HepG2 (cell line): ENCODE results near the gene STK40. TPM values are rescaled to one million over a fixed set of nuclear protein-coding genes. Genes with fewer than 3 reads are reported as not detected.
A peak's percentile ranks its signal among the peaks of the same experiment; 100 is the strongest.

Experiments
- ATAC-seq: fragments of 200-7000 bp; cut with Tn5 transposase; 3 replicates; pipeline ENCODE4 v1.9.1; 2020; ENCODE audit warnings: mild to moderate bottlenecking, moderate library complexity
- BruUV-seq: library from RNA; stranded (reverse); fragments of 400-500 nt; replicated peaks from 2 replicates; lab custom pipeline; 2021; lab: Mats Ljungman, UMichigan
- CTCF ChIA-PET: fragments of 300-600 bp; formaldehyde crosslinking; extraction: SDS; loops from one replicate; lab custom pipeline; 2021; ENCODE audit warnings: low total read pairs, inconsistent platforms, low intra/inter-chr PET ratio; lab: Yijun Ruan, JAX
- POLR2A ChIA-PET: fragments of 350-600 bp; sonication (Branson Sonifier 250); formaldehyde crosslinking; loops from one replicate; lab custom pipeline; 2020; ENCODE audit warnings: antibody characterized with exemption, inconsistent platforms; lab: Yijun Ruan, JAX
- DNase-seq: peaks from one replicate; pipeline ENCODE4 v3.0.0-alpha.2; 2015; ENCODE audit warnings: low spot score
- FAIRE-seq: peaks from 3 replicates; lab custom pipeline; 2011; peaks lifted over from hg19 to GRCh38; lab: Jason Lieb, UNC
- H2AFZ ChIP-seq: one replicate; pipeline ENCODE4 v1.6.1; 2011; ENCODE audit warnings: low read length, inconsistent platforms
- H3K27ac ChIP-seq: fragments of 300-600 bp; 3 replicates; pipeline ENCODE4 v1.8.0; 2011; ENCODE audit warnings: mixed run types, mild to moderate bottlenecking, mixed read lengths, low read length, inconsistent platforms; ENCODE audit not compliant: insufficient read depth; ENCODE audit errors: extremely low read length
- H3K27me3 ChIP-seq, 2 experiments: fragments of 200-600 bp in 1 of 2; 2 replicates in 1 of 2; 3 replicates in 1 of 2; pipeline versions ENCODE4 v1.6.0 to v1.8.0; 2011; ENCODE audit warnings: low read length in 2 of 2, mild to moderate bottlenecking in 2 of 2, moderate library complexity in 2 of 2, inconsistent platforms in 1 of 2; ENCODE audit not compliant: insufficient read depth in 2 of 2, control insufficient read depth in 1 of 2
- H3K36me3 ChIP-seq, 2 experiments: fragments of 200-600 bp in 1 of 2; replicated peaks in 1 of 2; 2 replicates in 1 of 2; 3 replicates in 1 of 2; pipeline versions ENCODE4 v1.5.1 to v1.8.0; 2011; ENCODE audit warnings: low read length in 2 of 2, inconsistent platforms in 1 of 2; ENCODE audit not compliant: insufficient read depth in 2 of 2, control insufficient read depth in 1 of 2
- H3K4me1 ChIP-seq: 2 replicates; pipeline ENCODE4 v1.5.1; 2012; ENCODE audit warnings: low read length, inconsistent platforms; ENCODE audit not compliant: insufficient read depth
- H3K4me2 ChIP-seq: 2 replicates; pipeline ENCODE4 v1.6.0; 2011; ENCODE audit warnings: low read depth, low read length, inconsistent platforms
- H3K4me3 ChIP-seq, 3 experiments: fragments of 200-600 bp in 1 of 3; sonication (generic), shearing (Covaris generic) in 1 of 3; replicated peaks in 1 of 3; 2 replicates each; pipeline ENCODE4 v1.5.1; 2011 to 2016; ENCODE audit warnings: low read length in 3 of 3, inconsistent platforms in 2 of 3, low read depth in 2 of 3, mild to moderate bottlenecking in 2 of 3, control low read depth in 1 of 3, mixed read lengths in 1 of 3; ENCODE audit not compliant: insufficient read depth in 1 of 3
- H3K79me2 ChIP-seq: one replicate; pipeline ENCODE4 v1.6.1; 2011; ENCODE audit warnings: low read length, inconsistent platforms; ENCODE audit not compliant: insufficient read depth
- H3K9ac ChIP-seq: 2 replicates; pipeline ENCODE4 v1.6.0; 2011; ENCODE audit warnings: mild to moderate bottlenecking, low read depth, low read length, inconsistent platforms; ENCODE audit not compliant: insufficient read depth
- H3K9me3 ChIP-seq: 2 replicates; pipeline ENCODE4 v1.5.1; 2012; ENCODE audit warnings: mild to moderate bottlenecking, low read length
- H4K20me1 ChIP-seq: 2 replicates; pipeline ENCODE4 v1.6.0; 2011; ENCODE audit warnings: inconsistent platforms, mild to moderate bottlenecking, low read length, moderate library complexity; ENCODE audit not compliant: insufficient read depth
- PCBP1 ChIP-seq: fragments of 200-400 bp; formaldehyde crosslinking; IDR thresholded peaks from 2 replicates; pipeline ENCODE4 v1.6.1; 2017; ENCODE audit warnings: mild to moderate bottlenecking, low read depth, low read length, borderline replicate concordance
- SCMH1 ChIP-seq: sonication (generic); formaldehyde crosslinking; IDR thresholded peaks from 2 replicates; pipeline ENCODE4 v1.9.0; 2021; ENCODE audit warnings: missing genetic modification reagents, mild to moderate bottlenecking, borderline replicate concordance
- ZNF232 ChIP-seq: sonication (generic); formaldehyde crosslinking; IDR thresholded peaks from 2 replicates; pipeline ENCODE4 v1.4.0; 2020; ENCODE audit warnings: missing genetic modification reagents, borderline replicate concordance
- ZNF263 ChIP-seq: sonication (generic); formaldehyde crosslinking; IDR thresholded peaks from 2 replicates; pipeline ENCODE4 v1.4.0; 2020; ENCODE audit warnings: missing genetic modification reagents
- WGBS: methylation state at CpG from one replicate; pipeline ENCODE4 v1.1.6; 2017; ENCODE audit warnings: low lambda C conversion rate; 5-methylcytosine and 5-hydroxymethylcytosine counted together
- in situ Hi-C: cut with HindIII; loops from 2 replicates; pipeline ENCODE4 v1.10.0; 2017; ENCODE audit warnings: low pct_unique_long_range_greater_than_20kb; ENCODE audit not compliant: extremely low pct_ligation_motif_present
- intact Hi-C: fragments of 100-400 bp; cut with micrococcal nuclease; formaldehyde crosslinking; loops from one replicate; pipeline ENCODE4 v1.10.0; 2022; ENCODE audit not compliant: unreplicated experiment
- polyA plus RNA-seq, 8 experiments: library from polyadenylated mRNA; depleted of rRNA in 3 of 8; stranded (reverse) in 7 of 8; unstranded in 1 of 8; fragments of >200 nt; fragmentation: Illumina TruSeq in 4 of 8; extraction: Trizol in 4 of 8; gene quantifications; 2 replicates each; pipeline versions ENCODE4 v1.2.1 to v1.2.3, GENCODE V29; 2011 to 2016; ENCODE audit warnings: low read depth in 4 of 8, missing spikeins in 1 of 8, mixed read lengths in 1 of 8; ENCODE audit not compliant: insufficient read depth in 1 of 8
- total RNA-seq, 5 experiments: library from RNA; depleted of rRNA; stranded (reverse); fragments of >200 nt; fragmentation: Illumina TruSeq; extraction: Trizol; gene quantifications; 2 replicates each; pipeline ENCODE4 v1.2.3, GENCODE V29; 2016; ENCODE audit warnings: low read depth in 1 of 5
- TF ChIP-seq, protein P1 (sequence below): sonication (generic); formaldehyde crosslinking; IDR thresholded peaks from 2 replicates; pipeline ENCODE4 v1.4.0; 2020; ENCODE audit warnings: mild to moderate bottlenecking, low read depth, missing genetic modification reagents
- TF ChIP-seq, protein P2 (sequence below): sonication (generic); formaldehyde crosslinking; IDR thresholded peaks from 2 replicates; pipeline ENCODE4 v1.5.0; 2020; ENCODE audit warnings: mild to moderate bottlenecking, low read depth, missing genetic modification reagents, borderline replicate concordance
- TF ChIP-seq, protein P3 (sequence below): sonication (generic); formaldehyde crosslinking; IDR thresholded peaks from 2 replicates; pipeline ENCODE4 v1.8.0; 2022; ENCODE audit warnings: mild to moderate bottlenecking, missing genetic modification reagents; ENCODE audit not compliant: insufficient replicate concordance
- TF ChIP-seq, protein P4 (sequence below): sonication (generic); formaldehyde crosslinking; IDR thresholded peaks from 2 replicates; pipeline ENCODE4 v1.9.0; 2021; ENCODE audit warnings: mild to moderate bottlenecking, missing genetic modification reagents

The STK40 gene
- total and polyA plus RNA-seq, 2 of the 13 experiments (the other 11 are each of a cell fraction or from before 2014, with no cell fraction given), result 33.8 to 35.1 TPM

DNA sequence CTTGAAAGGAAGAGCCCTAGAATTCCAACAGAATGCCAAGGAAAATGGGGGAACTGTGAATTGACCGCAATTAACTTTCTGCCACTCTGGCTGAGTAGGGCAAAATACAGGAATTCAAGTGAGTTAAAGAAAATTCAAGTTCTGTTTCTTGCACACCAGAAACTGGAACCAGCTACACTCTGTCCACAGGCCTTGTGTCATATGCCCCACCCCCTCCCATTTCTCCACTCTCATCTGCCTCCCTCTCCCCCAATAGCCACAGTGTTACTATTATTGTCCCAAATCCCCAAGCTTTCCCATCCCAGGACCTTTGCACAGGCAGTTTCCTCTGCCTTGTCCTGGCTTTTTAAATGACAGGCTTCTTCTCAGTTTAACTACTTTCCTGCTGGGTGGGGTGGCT is 4.3 kb upstream of the STK40 start:
- no peak for FAIRE-seq
- intact Hi-C loops, result no loop called here
- no TSS peak for BruUV-seq

DNA sequence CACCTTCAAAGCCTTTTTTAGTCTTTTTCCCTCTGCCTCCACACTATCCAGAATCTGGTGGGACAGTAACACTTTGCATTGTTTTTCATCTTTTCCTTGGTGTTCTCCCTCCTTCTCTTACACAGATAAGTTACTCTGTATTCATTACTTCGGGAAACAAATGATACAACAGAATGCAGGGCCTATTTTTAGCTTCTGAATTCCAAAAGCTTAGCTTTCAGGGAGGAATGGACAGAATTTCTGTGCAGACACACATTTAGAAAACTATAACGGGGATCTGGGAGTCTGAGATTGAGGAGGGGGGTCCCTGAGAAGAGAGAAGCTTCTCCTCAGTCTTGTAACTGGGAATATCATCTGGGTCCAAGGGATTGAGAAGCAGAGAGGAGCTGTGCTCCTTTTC is 3.5 kb upstream of the STK40 start:
- WGBS, result 82% methylated on average over 2 of the region's 2 CpGs
- ChIA-PET POLR2A (interaction anchor here (0.6 to 9.5 kb wide), 2 partner anchors 10 kb away, joined by 3 to 391 read pairs; partner anchors contain the start of gene LSM10), CTCF (no interaction called here)
- H2AFZ ChIP-seq, result no peak overlapping the region
- H3K36me3 ChIP-seq, result peaks cover 6 to 29% of the 10 kb centered on the region in 2 experiments; a peak in 4 of 5 replicates
- DNase-seq (no peak), ATAC-seq (no peak), FAIRE-seq (no peak)
- H3K9ac ChIP-seq, result no peak overlapping the region
- BruUV-seq, result no TSS peak
- H4K20me1 ChIP-seq, result peaks cover 4% of the 10 kb centered on the region; the same call in 1 of the 2 replicates
- no peaks in the 10 kb centered on the region for H3K9me3 ChIP-seq
- peaks cover 12% of the 10 kb centered on the region for H3K79me2 ChIP-seq
- H3K27ac ChIP-seq, result peak overlapping the region; percentile 31
- in situ Hi-C loops (no loop called here), intact Hi-C loops (no loop called here)
- H3K27me3 ChIP-seq, result no peaks in the 10 kb centered on the region; a peak in 1 of 5 replicates
- H3K4me1 ChIP-seq, result peaks cover 23% of the 10 kb centered on the region
- H3K4me2 ChIP-seq, result no peak overlapping the region
- no peak overlapping the region for H3K4me3 ChIP-seq
- TF ChIP-seq SCMH1 (CRISPR knock-in tag), result no peak
- TF ChIP-seq PCBP1, result no peak
- TF ChIP-seq, protein P1, sequence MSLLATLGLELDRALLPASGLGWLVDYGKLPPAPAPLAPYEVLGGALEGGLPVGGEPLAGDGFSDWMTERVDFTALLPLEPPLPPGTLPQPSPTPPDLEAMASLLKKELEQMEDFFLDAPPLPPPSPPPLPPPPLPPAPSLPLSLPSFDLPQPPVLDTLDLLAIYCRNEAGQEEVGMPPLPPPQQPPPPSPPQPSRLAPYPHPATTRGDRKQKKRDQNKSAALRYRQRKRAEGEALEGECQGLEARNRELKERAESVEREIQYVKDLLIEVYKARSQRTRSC (CRISPR knock-in tag), result no peak
- TF ChIP-seq, protein P2, sequence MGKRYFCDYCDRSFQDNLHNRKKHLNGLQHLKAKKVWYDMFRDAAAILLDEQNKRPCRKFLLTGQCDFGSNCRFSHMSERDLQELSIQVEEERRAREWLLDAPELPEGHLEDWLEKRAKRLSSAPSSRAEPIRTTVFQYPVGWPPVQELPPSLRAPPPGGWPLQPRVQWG (CRISPR knock-in tag), result no peak
- TF ChIP-seq, protein P3, sequence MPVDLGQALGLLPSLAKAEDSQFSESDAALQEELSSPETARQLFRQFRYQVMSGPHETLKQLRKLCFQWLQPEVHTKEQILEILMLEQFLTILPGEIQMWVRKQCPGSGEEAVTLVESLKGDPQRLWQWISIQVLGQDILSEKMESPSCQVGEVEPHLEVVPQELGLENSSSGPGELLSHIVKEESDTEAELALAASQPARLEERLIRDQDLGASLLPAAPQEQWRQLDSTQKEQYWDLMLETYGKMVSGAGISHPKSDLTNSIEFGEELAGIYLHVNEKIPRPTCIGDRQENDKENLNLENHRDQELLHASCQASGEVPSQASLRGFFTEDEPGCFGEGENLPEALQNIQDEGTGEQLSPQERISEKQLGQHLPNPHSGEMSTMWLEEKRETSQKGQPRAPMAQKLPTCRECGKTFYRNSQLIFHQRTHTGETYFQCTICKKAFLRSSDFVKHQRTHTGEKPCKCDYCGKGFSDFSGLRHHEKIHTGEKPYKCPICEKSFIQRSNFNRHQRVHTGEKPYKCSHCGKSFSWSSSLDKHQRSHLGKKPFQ (CRISPR knock-in tag), result no peak
- TF ChIP-seq, protein P4, sequence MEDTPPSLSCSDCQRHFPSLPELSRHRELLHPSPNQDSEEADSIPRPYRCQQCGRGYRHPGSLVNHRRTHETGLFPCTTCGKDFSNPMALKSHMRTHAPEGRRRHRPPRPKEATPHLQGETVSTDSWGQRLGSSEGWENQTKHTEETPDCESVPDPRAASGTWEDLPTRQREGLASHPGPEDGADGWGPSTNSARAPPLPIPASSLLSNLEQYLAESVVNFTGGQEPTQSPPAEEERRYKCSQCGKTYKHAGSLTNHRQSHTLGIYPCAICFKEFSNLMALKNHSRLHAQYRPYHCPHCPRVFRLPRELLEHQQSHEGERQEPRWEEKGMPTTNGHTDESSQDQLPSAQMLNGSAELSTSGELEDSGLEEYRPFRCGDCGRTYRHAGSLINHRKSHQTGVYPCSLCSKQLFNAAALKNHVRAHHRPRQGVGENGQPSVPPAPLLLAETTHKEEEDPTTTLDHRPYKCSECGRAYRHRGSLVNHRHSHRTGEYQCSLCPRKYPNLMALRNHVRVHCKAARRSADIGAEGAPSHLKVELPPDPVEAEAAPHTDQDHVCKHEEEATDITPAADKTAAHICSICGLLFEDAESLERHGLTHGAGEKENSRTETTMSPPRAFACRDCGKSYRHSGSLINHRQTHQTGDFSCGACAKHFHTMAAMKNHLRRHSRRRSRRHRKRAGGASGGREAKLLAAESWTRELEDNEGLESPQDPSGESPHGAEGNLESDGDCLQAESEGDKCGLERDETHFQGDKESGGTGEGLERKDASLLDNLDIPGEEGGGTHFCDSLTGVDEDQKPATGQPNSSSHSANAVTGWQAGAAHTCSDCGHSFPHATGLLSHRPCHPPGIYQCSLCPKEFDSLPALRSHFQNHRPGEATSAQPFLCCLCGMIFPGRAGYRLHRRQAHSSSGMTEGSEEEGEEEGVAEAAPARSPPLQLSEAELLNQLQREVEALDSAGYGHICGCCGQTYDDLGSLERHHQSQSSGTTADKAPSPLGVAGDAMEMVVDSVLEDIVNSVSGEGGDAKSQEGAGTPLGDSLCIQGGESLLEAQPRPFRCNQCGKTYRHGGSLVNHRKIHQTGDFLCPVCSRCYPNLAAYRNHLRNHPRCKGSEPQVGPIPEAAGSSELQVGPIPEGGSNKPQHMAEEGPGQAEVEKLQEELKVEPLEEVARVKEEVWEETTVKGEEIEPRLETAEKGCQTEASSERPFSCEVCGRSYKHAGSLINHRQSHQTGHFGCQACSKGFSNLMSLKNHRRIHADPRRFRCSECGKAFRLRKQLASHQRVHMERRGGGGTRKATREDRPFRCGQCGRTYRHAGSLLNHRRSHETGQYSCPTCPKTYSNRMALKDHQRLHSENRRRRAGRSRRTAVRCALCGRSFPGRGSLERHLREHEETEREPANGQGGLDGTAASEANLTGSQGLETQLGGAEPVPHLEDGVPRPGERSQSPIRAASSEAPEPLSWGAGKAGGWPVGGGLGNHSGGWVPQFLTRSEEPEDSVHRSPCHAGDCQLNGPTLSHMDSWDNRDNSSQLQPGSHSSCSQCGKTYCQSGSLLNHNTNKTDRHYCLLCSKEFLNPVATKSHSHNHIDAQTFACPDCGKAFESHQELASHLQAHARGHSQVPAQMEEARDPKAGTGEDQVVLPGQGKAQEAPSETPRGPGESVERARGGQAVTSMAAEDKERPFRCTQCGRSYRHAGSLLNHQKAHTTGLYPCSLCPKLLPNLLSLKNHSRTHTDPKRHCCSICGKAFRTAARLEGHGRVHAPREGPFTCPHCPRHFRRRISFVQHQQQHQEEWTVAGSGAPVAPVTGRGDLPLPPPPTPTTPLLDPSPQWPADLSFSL (CRISPR knock-in tag), result no peak
- no peak for TF ChIP-seq ZNF232 (CRISPR knock-in tag)

More for the DNA sequence above, 4.3 kb upstream of the STK40 start:
- CTCF ChIA-PET, result no interaction called here
- H3K4me1 ChIP-seq, result peaks cover 19% of the 10 kb centered on the region
- H3K9me3 ChIP-seq, result no peaks in the 10 kb centered on the region
- no peak overlapping the region for H3K4me3 ChIP-seq
- no peak overlapping the region for H3K4me2 ChIP-seq
- no peak overlapping the region for H2AFZ ChIP-seq
- DNase-seq (no peak), ATAC-seq (no peak)
- no peak overlapping the region for H3K27ac ChIP-seq
- H4K20me1 ChIP-seq, result no peaks in the 10 kb centered on the region; the same call in 1 of the 2 replicates
- TF ChIP-seq ZNF263 (CRISPR knock-in tag), result no peak
- in situ Hi-C loops, result no loop called here
- WGBS, result 100% methylated on average over 1 of the region's 1 CpG
- H3K79me2 ChIP-seq, result peaks cover 4% of the 10 kb centered on the region
- peaks cover 6 to 29% of the 10 kb centered on the region in 2 experiments; a peak in 4 of 5 replicates for H3K36me3 ChIP-seq
- POLR2A ChIA-PET, result interaction anchor here (9.5 kb wide), 1 partner anchor 9 kb away, joined by 391 read pairs; the partner anchor contains the start of gene LSM10
- no peak overlapping the region for H3K9ac ChIP-seq
- H3K27me3 ChIP-seq, result no peaks in the 10 kb centered on the region; a peak in 1 of 5 replicates
